A549 (cell line): ENCODE data around the gene HEXD. TPM values are rescaled to one million over a fixed set of nuclear protein-coding genes. Genes with fewer than 3 reads are reported as not detected.
"Not testable (repeated sequence)": the region's sequence is repeated elsewhere in the genome, so short reads cannot be mapped to it uniquely, and the experiment has no call there.

Experiments used
- ATAC-seq, 2 experiments: fragments of 200-7000 bp in 1 of 2; fragments of >200 bp in 1 of 2; cut with Nextera tagmentation in 1 of 2; cut with Tn5 transposase in 1 of 2; 3 replicates each; pipeline versions ENCODE4 v1.8.0 to v1.9.1; 2018 to 2020; ENCODE audit warnings: mild to moderate bottlenecking in 1 of 2, moderate library complexity in 1 of 2
- CTCF ChIA-PET: fragments of 300-600 bp; sonication (Branson Sonifier 250); formaldehyde crosslinking; extraction: SDS; loops from one replicate; lab custom pipeline; 2021; ENCODE audit warnings: antibody characterized with exemption, inconsistent platforms; lab: Yijun Ruan, JAX
- POLR2A ChIA-PET: fragments of 350-600 bp; formaldehyde crosslinking; extraction: SDS; loops from one replicate; lab custom pipeline; 2021; ENCODE audit warnings: antibody characterized with exemption, inconsistent platforms; lab: Yijun Ruan, JAX
- DNase-seq, 2 experiments: peaks; one replicate each; pipeline versions ENCODE4 v3.0.0 to v3.0.0-alpha.2; 2011 to 2016; ENCODE audit warnings: low read depth in 1 of 2, low spot score in 1 of 2
- FAIRE-seq: peaks from 2 replicates; lab custom pipeline; 2011; peaks lifted over from hg19 to GRCh38; lab: Jason Lieb, UNC
- H3K27ac ChIP-seq, 2 experiments: fragments of >200 bp; sonication (Bioruptor Twin); formaldehyde crosslinking; 3 replicates each; pipeline ENCODE4 v1.5.1; 2016 to 2017
- H3K4me1 ChIP-seq: fragments of >200 bp; sonication (Bioruptor Twin); formaldehyde crosslinking; 3 replicates; pipeline ENCODE4 v1.6.1; 2016
- H3K4me2 ChIP-seq: fragments of >200 bp; sonication (Bioruptor Twin); formaldehyde crosslinking; 3 replicates; pipeline ENCODE4 v1.6.1; 2016
- H3K4me3 ChIP-seq: fragments of >200 bp; sonication (Bioruptor Twin); formaldehyde crosslinking; 3 replicates; pipeline ENCODE4 v1.5.1; 2016
- H3K9me3 ChIP-seq: fragments of >200 bp; sonication (Bioruptor Twin); formaldehyde crosslinking; 3 replicates; pipeline ENCODE4 v1.6.1; 2016
- ATOH8 ChIP-seq: fragments of 250-450 bp; sonication (Bioruptor Pico); IDR thresholded peaks from 2 replicates; pipeline ENCODE4 v1.5.0; 2020; ENCODE audit warnings: low read depth, mild to moderate bottlenecking, moderate library complexity
- BHLHE40 ChIP-seq: IDR thresholded peaks from 2 replicates; pipeline ENCODE4 v1.6.1; 2012; ENCODE audit warnings: low read depth, low read length, inconsistent platforms
- CEBPB ChIP-seq, 2 experiments: fragments of >200 bp in 1 of 2; sonication (Bioruptor Twin) in 1 of 2; formaldehyde crosslinking in 1 of 2; IDR thresholded peaks; 2 replicates each; pipeline ENCODE4 v1.6.1; 2012 to 2016
- EHF ChIP-seq: fragments of 250-450 bp; sonication (Bioruptor Pico); IDR thresholded peaks from 2 replicates; pipeline ENCODE4 v1.5.0; 2020; ENCODE audit warnings: mild to moderate bottlenecking
- EP300 ChIP-seq, 2 experiments: fragments of >200 bp; sonication (Bioruptor Twin); formaldehyde crosslinking; IDR thresholded peaks; 2 replicates in 1 of 2; 3 replicates in 1 of 2; pipeline ENCODE4 v1.6.1; 2016 to 2017
- HOXA7 ChIP-seq: fragments of 250-450 bp; sonication (Bioruptor Pico); IDR thresholded peaks from 2 replicates; pipeline ENCODE4 v1.5.0; 2020; ENCODE audit warnings: mild to moderate bottlenecking, moderate library complexity
- JUN ChIP-seq, 2 experiments: fragments of >200 bp; sonication (Bioruptor Twin); formaldehyde crosslinking; IDR thresholded peaks; 2 replicates in 1 of 2; 3 replicates in 1 of 2; pipeline ENCODE4 v1.6.1; 2016 to 2017
- MAFK ChIP-seq: fragments of 450-650 bp; IDR thresholded peaks from 2 replicates; pipeline ENCODE4 v1.6.1; 2014; ENCODE audit not compliant: partially characterized antibody
- NFE2L2 ChIP-seq: fragments of 150-350 bp; conservative IDR thresholded peaks from 2 replicates; pipeline ENCODE4 v1.6.1; 2014; ENCODE audit warnings: low read length
- NPAS2 ChIP-seq: fragments of 250-450 bp; sonication (Bioruptor Pico); IDR thresholded peaks from 2 replicates; pipeline ENCODE4 v1.8.0; 2022; ENCODE audit warnings: mild to moderate bottlenecking, moderate library complexity, borderline replicate concordance
- RFX5 ChIP-seq: fragments of 450-650 bp; IDR thresholded peaks from 2 replicates; pipeline ENCODE4 v1.7.1; 2014; ENCODE audit warnings: antibody characterized with exemption, mild to moderate bottlenecking, moderate library complexity
- TFCP2L1 ChIP-seq: fragments of 250-450 bp; sonication (Bioruptor Pico); IDR thresholded peaks from 2 replicates; pipeline ENCODE4 v1.5.0; 2021; ENCODE audit warnings: mild to moderate bottlenecking
- WGBS: methylation state at CpG from one replicate; pipeline ENCODE4 v1.1.6; 2017; ENCODE audit errors: missing lambda C conversion rate; 5-methylcytosine and 5-hydroxymethylcytosine counted together
- polyA plus RNA-seq, 4 experiments: library from polyadenylated mRNA; depleted of rRNA in 3 of 4; stranded (reverse); fragments of >200 nt; fragmentation: RNase III in 1 of 4; extraction: RNeasy Plus Mini Kit Qiagen cat#74134 plus additional on column Dnase treatment in 1 of 4; gene quantifications; 2 replicates in 3 of 4; 3 replicates in 1 of 4; pipeline ENCODE4 v1.2.3, GENCODE V29; 2011 to 2017
- TF ChIP-seq, protein P1 (sequence below): IDR thresholded peaks from 2 replicates; pipeline ENCODE4 v1.6.1; 2012
- TF ChIP-seq, protein P2 (sequence below): fragments of >200 bp; sonication (Bioruptor Twin); formaldehyde crosslinking; IDR thresholded peaks from 3 replicates; pipeline ENCODE4 v1.5.1; 2016

The HEXD gene
- polyA plus RNA-seq, 2 of the 4 experiments (the other 2 are of a cell fraction) = 18.0 to 19.5 TPM

DNA sequence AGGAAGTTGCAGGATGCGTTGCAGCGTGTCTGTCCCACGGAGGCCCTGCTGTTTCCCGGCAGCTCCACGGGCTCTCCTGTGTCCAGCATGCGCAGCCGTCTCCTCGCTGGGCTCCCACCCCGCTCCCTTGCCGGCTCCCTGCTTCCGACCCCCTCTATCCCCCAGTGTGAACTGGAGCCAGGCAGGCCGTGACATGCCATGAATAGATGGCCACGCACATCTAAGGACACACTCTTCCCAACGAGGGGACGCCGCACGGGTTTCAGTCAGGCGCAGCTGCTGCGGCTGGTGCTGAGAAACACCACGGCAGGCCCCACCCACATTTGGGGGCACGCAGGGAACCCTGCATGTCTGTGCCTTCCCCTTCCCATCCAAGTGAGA is 9.2 kb upstream of the HEXD start:
- ATAC-seq (no peak), DNase-seq (no peak), FAIRE-seq (no peak)
- H3K4me2 ChIP-seq = no peak overlapping the region
- whole genome bisulfite sequencing = 92% methylated on average over 21 of the region's 21 CpGs
- POLR2A ChIA-PET = no interaction called here
- CTCF ChIA-PET = interaction anchor here (1.3 to 7.4 kb wide), 6 partner anchors 58 to 173 kb away, joined by 3 to 117 read pairs (median 5); no protein-coding TSS in a partner anchor
- H3K27ac ChIP-seq = no peak overlapping the region
- peaks cover 7% of the 10 kb centered on the region for H3K4me1 ChIP-seq
- no peak overlapping the region for H3K4me3 ChIP-seq
- no peaks in the 10 kb centered on the region for H3K9me3 ChIP-seq
- no peak for TF ChIP-seq EP300 (IDR thresholded peaks at IDR 0.05)
- TF ChIP-seq, protein P1, sequence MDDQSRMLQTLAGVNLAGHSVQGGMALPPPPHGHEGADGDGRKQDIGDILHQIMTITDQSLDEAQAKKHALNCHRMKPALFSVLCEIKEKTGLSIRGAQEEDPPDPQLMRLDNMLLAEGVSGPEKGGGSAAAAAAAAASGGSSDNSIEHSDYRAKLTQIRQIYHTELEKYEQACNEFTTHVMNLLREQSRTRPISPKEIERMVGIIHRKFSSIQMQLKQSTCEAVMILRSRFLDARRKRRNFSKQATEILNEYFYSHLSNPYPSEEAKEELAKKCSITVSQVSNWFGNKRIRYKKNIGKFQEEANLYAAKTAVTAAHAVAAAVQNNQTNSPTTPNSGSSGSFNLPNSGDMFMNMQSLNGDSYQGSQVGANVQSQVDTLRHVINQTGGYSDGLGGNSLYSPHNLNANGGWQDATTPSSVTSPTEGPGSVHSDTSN = no peak

DNA sequence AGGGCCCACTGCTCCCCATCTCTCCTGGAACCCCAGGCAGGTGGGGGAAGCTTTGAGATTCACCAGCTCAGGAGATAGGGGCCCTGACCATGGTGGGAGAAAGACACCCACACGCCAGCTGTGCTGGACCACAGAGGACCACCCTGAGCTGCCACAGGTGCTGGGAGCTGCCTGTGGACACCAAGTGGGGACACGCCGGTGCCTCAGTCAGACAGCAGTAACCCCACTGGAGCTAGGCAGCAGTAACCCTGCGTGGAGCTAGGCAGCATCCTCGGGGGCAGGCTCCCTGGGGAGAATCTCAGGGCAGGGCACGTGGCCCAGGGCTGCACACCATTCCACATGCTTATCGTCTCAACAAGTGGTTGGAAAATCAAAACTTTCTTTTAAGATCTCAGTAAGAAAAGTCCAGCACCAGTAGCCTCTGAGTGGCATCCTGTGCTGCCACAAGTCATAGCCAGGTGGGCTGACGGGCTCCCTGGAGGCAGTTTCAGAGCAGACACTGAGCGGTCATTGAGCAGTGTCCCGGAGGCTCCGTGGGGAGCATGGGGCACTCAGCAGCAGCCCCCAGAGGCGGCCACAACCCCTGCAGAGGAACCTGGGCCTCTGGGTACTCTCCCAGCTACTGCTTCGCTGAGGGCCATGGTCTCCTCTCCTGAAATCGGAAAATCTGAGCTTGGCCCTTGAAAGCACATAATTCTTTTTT is 8.0 kb upstream of the HEXD start:
- Histone ChIP-seq H3K4me3 (no peak overlapping the region), H3K4me1 (peaks cover 7% of the 10 kb centered on the region), H3K4me2 (no peak overlapping the region), H3K27ac (no peak overlapping the region), H3K9me3 (no peaks in the 10 kb centered on the region)
- no peak for TF ChIP-seq TFCP2L1 (CRISPR knock-in tag)
- no peak for TF ChIP-seq HOXA7 (CRISPR knock-in tag)
- no peak for ATAC-seq
- no peak for FAIRE-seq
- 84% methylated on average over 14 of the region's 14 CpGs for WGBS
- POLR2A ChIA-PET = interaction anchor here (0.6 kb wide), 1 partner anchor 53 kb away, joined by 4 read pairs; no protein-coding TSS in a partner anchor
- DNase-seq = no peak
- CTCF ChIA-PET = interaction anchor here (0.7 to 7.4 kb wide), 11 partner anchors 11 to 168 kb away, joined by 3 to 117 read pairs (median 3); no protein-coding TSS in a partner anchor

- Histone ChIP-seq H3K4me2 (no peak overlapping the region), H3K27ac (no peak overlapping the region), H3K9me3 (no peaks in the 10 kb centered on the region), H3K4me3 (no peak overlapping the region), H3K4me1 (peaks cover 7% of the 10 kb centered on the region)
- TF ChIP-seq RFX5 (no peak), MAFK (no peak), JUN (IDR thresholded peaks at IDR 0.05) (no peak), BHLHE40 (no peak), EHF (CRISPR knock-in tag) (no peak), NPAS2 (CRISPR knock-in tag) (no peak), ATOH8 (CRISPR knock-in tag) (no peak), NFE2L2 (no peak), CEBPB (IDR thresholded peaks at IDR 0.05) (no peak)
- TF ChIP-seq, protein P2, sequence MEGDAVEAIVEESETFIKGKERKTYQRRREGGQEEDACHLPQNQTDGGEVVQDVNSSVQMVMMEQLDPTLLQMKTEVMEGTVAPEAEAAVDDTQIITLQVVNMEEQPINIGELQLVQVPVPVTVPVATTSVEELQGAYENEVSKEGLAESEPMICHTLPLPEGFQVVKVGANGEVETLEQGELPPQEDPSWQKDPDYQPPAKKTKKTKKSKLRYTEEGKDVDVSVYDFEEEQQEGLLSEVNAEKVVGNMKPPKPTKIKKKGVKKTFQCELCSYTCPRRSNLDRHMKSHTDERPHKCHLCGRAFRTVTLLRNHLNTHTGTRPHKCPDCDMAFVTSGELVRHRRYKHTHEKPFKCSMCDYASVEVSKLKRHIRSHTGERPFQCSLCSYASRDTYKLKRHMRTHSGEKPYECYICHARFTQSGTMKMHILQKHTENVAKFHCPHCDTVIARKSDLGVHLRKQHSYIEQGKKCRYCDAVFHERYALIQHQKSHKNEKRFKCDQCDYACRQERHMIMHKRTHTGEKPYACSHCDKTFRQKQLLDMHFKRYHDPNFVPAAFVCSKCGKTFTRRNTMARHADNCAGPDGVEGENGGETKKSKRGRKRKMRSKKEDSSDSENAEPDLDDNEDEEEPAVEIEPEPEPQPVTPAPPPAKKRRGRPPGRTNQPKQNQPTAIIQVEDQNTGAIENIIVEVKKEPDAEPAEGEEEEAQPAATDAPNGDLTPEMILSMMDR = no peak
- DNase-seq (no peak), FAIRE-seq (no peak), ATAC-seq (no peak)
- WGBS = 94% methylated on average over 24 of the region's 24 CpGs
- ChIA-PET POLR2A (no interaction called here), CTCF (interaction anchor here (0.8 to 7.4 kb wide), 7 partner anchors 11 to 124 kb away, joined by 3 to 117 read pairs (median 5); no protein-coding TSS in a partner anchor)
These were observed 6.6 kb upstream of the HEXD start for GRCh38 chr17:82411396-82412053.

DNA sequence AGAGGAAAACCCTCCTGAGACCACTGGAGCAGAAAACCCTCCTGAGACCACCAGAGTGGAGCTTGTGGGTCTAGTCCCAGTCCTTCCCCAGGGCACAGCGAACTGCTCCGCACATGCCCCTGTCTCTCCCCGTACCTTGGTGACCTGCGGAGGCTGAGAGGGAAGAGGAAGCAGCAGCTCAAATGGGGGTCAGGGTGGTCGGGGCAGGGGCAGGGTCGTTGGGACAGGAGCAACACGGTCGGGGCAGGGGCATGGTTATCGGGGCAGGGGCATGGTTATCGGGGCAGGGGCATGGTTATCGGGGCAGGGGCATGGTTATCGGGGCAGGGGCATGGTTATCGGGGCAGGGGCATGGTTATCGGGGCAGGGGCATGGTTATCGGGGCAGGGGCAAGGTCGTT is 6.1 kb upstream of the HEXD start:
- FAIRE-seq = not testable (repeated sequence)

More for the DNA sequence above, 6.1 kb upstream of the HEXD start:
- DNase-seq, H3K27ac ChIP-seq, ATAC-seq, H3K4me1 ChIP-seq, H3K9me3 ChIP-seq, H3K4me3 ChIP-seq, H3K4me2 ChIP-seq, POLR2A ChIA-PET: not testable (repeated sequence)
- CTCF ChIA-PET = interaction anchor here (0.8 to 7.4 kb wide), 5 partner anchors 12 to 206 kb away, joined by 3 to 117 read pairs (median 9); no protein-coding TSS in a partner anchor
- WGBS = 66% methylated on average over 10 of the region's 16 CpGs
